ENCODE data around the gene HPD. TPM values are rescaled to one million over a fixed set of nuclear protein-coding genes. Genes with fewer than 3 reads are reported as not detected.

The HPD gene
- total and polyA plus RNA-seq, 2 donors (not counting 1 experiment from before 2014, with no cell fraction given) = 0.17 to 0.36 TPM

DNA sequence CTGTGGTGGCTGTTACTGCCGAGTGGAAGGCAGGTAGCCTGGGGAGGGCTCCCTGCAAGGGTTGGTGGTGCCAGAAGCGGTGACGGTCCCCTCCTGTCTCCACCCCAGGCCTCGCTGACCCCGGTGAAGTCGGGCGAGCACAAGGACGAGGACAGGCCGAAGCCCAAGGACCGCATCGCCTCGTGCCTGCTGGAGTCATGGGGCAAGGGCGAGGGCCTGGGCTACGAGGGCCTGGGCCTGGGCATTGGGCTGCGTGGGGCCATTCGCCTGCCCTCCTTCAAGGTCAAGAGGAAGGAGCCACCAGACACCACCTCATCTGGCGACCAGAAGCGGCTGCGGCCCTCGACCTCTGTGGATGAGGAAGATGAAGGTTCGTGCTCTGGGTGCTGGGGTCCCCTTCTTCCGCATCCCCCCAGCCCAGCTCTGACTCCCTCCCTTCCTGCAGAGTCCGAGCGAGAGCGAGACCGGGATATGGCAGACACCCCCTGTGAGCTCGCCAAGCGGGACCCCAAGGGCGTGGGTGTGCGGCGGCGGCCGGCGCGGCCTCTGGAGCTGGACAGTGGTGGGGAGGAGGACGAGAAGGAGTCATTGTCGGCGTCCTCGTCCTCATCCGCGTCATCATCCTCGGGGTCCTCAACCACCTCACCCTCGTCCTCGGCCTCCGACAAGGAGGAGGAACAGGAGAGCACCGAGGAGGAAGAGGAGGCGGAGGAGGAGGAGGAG, 41.6 kb downstream of the HPD start:
- DNase-seq (ENCODE audit: low read depth in 2 of 2) = no peak
- Histone ChIP-seq H4K20me1 (ENCODE audit: control insufficient read depth, extremely low read depth, insufficient read depth, low read length) (no peaks in the 10 kb centered on the region), H3K9me3 (ENCODE audit: control insufficient read depth, insufficient read depth, low read depth, low read length) (no peaks in the 10 kb centered on the region), H3K4me1 (ENCODE audit: control insufficient read depth, extremely low read depth, insufficient read depth, low read length) (no peaks in the 10 kb centered on the region), H3K36me3 (ENCODE audit: control insufficient read depth, insufficient read depth, low read length) (peaks cover 44% of the 10 kb centered on the region), H3K4me3 (replicated peaks in 1 of 4; ENCODE audit: control extremely low read depth in 1 of 4, insufficient read depth in 1 of 4, low read depth in 3 of 4, low read length in 4 of 4) (no peak overlapping the region), H3K9ac (ENCODE audit: insufficient read depth, low read length) (no peak overlapping the region), H3K4me2 (ENCODE audit: extremely low read depth, insufficient read depth, low read length) (no peak overlapping the region), H3K27ac (ENCODE audit: insufficient read depth, low read length) (no peak overlapping the region), H3K27me3 (ENCODE audit: control insufficient read depth, insufficient read depth, low read length) (no peaks in the 10 kb centered on the region), H2AFZ (ENCODE audit: low read length) (no peak overlapping the region), H3K79me2 (ENCODE audit: control insufficient read depth, insufficient read depth, low read length) (peaks cover 35% of the 10 kb centered on the region)
- TF ChIP-seq CTCF (conservative IDR thresholded peaks at IDR 0.05 in 1 of 2, IDR thresholded peaks at IDR 0.05 in 1 of 2; ENCODE audit: low read depth in 1 of 2, low read length in 2 of 2) (no peak), EZH2 (IDR thresholded peaks at IDR 0.05; ENCODE audit: low read length, missing control alignments) (no peak)

GRCh38 chr12:121815263-121815662, 43.4 kb downstream of the HPD start:
- no peak for DNase-seq (ENCODE audit: low read depth in 2 of 2)
- no peaks in the 10 kb centered on the region for H3K9me3 ChIP-seq (ENCODE audit: control insufficient read depth, insufficient read depth, low read depth, low read length)
- no peak overlapping the region for H2AFZ ChIP-seq (ENCODE audit: low read length)
- peaks cover 10% of the 10 kb centered on the region for H3K4me1 ChIP-seq (ENCODE audit: control insufficient read depth, extremely low read depth, insufficient read depth, low read length)
- H3K79me2 ChIP-seq (ENCODE audit: control insufficient read depth, insufficient read depth, low read length) = peaks cover 52% of the 10 kb centered on the region
- no peak overlapping the region for H3K4me2 ChIP-seq (ENCODE audit: extremely low read depth, insufficient read depth, low read length)
- H3K4me3 ChIP-seq (replicated peaks in 1 of 4; ENCODE audit: control extremely low read depth in 1 of 4, insufficient read depth in 1 of 4, low read depth in 3 of 4, low read length in 4 of 4) = no peak overlapping the region
- no peak for TF ChIP-seq CTCF (conservative IDR thresholded peaks at IDR 0.05 in 1 of 2, IDR thresholded peaks at IDR 0.05 in 1 of 2; ENCODE audit: low read depth in 1 of 2, low read length in 2 of 2)
- TF ChIP-seq EZH2 (IDR thresholded peaks at IDR 0.05; ENCODE audit: low read length, missing control alignments) = no peak
- no peaks in the 10 kb centered on the region for H4K20me1 ChIP-seq (ENCODE audit: control insufficient read depth, extremely low read depth, insufficient read depth, low read length)
- no peaks in the 10 kb centered on the region for H3K27me3 ChIP-seq (ENCODE audit: control insufficient read depth, insufficient read depth, low read length)
- peaks cover 47% of the 10 kb centered on the region for H3K36me3 ChIP-seq (ENCODE audit: control insufficient read depth, insufficient read depth, low read length)
- H3K9ac ChIP-seq (ENCODE audit: insufficient read depth, low read length) = no peak overlapping the region
- no peak overlapping the region for H3K27ac ChIP-seq (ENCODE audit: insufficient read depth, low read length)

DNA sequence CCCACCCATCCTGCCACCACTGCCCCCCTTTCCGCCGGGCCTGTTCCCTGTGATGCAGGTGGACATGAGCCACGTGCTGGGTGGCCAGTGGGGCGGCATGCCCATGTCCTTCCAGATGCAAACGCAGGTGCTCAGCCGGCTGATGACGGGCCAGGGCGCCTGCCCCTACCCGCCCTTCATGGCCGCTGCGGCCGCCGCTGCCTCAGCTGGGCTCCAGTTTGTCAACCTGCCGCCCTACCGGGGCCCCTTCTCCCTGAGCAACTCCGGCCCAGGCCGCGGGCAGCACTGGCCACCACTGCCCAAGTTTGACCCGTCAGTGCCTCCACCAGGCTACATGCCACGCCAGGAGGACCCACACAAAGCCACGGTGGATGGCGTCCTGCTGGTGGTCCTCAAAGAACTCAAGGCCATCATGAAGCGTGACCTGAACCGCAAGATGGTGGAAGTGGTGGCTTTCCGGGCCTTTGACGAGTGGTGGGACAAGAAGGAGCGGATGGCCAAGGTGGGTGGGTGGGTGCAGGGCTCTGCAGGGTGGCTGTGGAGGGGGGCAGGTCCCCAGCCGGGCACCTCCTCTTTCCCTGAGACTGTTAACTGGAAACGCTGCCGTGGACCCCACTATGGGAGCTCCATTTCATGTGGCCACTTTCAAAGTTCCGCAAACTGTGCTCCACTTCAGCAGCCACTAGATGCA, 44.1 kb downstream of the HPD start:
- TF ChIP-seq EZH2 (IDR thresholded peaks at IDR 0.05; ENCODE audit: low read length, missing control alignments) = no peak
- TF ChIP-seq CTCF (conservative IDR thresholded peaks at IDR 0.05 in 1 of 2, IDR thresholded peaks at IDR 0.05 in 1 of 2; ENCODE audit: low read depth in 1 of 2, low read length in 2 of 2) = no peak
- H3K27ac ChIP-seq (ENCODE audit: insufficient read depth, low read length) = no peak overlapping the region
- peaks cover 58% of the 10 kb centered on the region for H3K79me2 ChIP-seq (ENCODE audit: control insufficient read depth, insufficient read depth, low read length)
- H2AFZ ChIP-seq (ENCODE audit: low read length) = no peak overlapping the region
- H3K4me1 ChIP-seq (ENCODE audit: control insufficient read depth, extremely low read depth, insufficient read depth, low read length) = peaks cover 12% of the 10 kb centered on the region
- no peaks in the 10 kb centered on the region for H3K27me3 ChIP-seq (ENCODE audit: control insufficient read depth, insufficient read depth, low read length)
- no peak overlapping the region for H3K4me3 ChIP-seq (replicated peaks in 1 of 4; ENCODE audit: control extremely low read depth in 1 of 4, insufficient read depth in 1 of 4, low read depth in 3 of 4, low read length in 4 of 4)
- H3K9ac ChIP-seq (ENCODE audit: insufficient read depth, low read length) = no peak overlapping the region
- no peak overlapping the region for H3K4me2 ChIP-seq (ENCODE audit: extremely low read depth, insufficient read depth, low read length)
- DNase-seq (ENCODE audit: low read depth in 2 of 2) = no peak
- H3K9me3 ChIP-seq (ENCODE audit: control insufficient read depth, insufficient read depth, low read depth, low read length) = no peaks in the 10 kb centered on the region
- no peaks in the 10 kb centered on the region for H4K20me1 ChIP-seq (ENCODE audit: control insufficient read depth, extremely low read depth, insufficient read depth, low read length)
- H3K36me3 ChIP-seq (ENCODE audit: control insufficient read depth, insufficient read depth, low read length) = peaks cover 48% of the 10 kb centered on the region

All from fibroblast of lung (primary cell).